HepG2 (cell line): ENCODE measurements around the gene TCAP. TPM values are rescaled to one million over a fixed set of nuclear protein-coding genes. Genes with fewer than 3 reads are reported as not detected.

Source experiments
- CEBPG ChIP-seq: IDR thresholded peaks from 2 replicates; pipeline ENCODE4 v1.6.1; 2016
- CHCHD3 ChIP-seq: sonication (generic); formaldehyde crosslinking; IDR thresholded peaks from 2 replicates; pipeline ENCODE4 v1.8.0; 2022; ENCODE audit warnings: mild to moderate bottlenecking, missing genetic modification reagents, moderate library complexity
- ZHX1 ChIP-seq: sonication (generic); formaldehyde crosslinking; IDR thresholded peaks from 2 replicates; pipeline ENCODE4 v1.8.1; 2022; ENCODE audit warnings: low read depth, mild to moderate bottlenecking, missing genetic modification reagents
- ZNF142 ChIP-seq: sonication (generic); formaldehyde crosslinking; IDR thresholded peaks from 2 replicates; pipeline ENCODE4 v1.4.0; 2020; ENCODE audit warnings: missing genetic modification reagents
- ZNF782 ChIP-seq: sonication (generic); formaldehyde crosslinking; IDR thresholded peaks from 2 replicates; pipeline ENCODE4 v1.4.0; 2020; ENCODE audit warnings: missing genetic modification reagents, mild to moderate bottlenecking, borderline replicate concordance
- ZNF850 ChIP-seq: sonication (generic); formaldehyde crosslinking; conservative IDR thresholded peaks from 2 replicates; pipeline ENCODE4 v1.9.0; 2021; ENCODE audit warnings: mild to moderate bottlenecking, missing genetic modification reagents
- polyA plus RNA-seq, 8 experiments: library from polyadenylated mRNA; depleted of rRNA in 3 of 8; stranded (reverse) in 7 of 8; unstranded in 1 of 8; fragments of >200 nt; fragmentation: Illumina TruSeq in 4 of 8; extraction: Trizol in 4 of 8; gene quantifications; 2 replicates each; pipeline versions ENCODE4 v1.2.1 to v1.2.3, GENCODE V29; 2011 to 2016; ENCODE audit warnings: low read depth in 4 of 8, missing spikeins in 1 of 8, mixed read lengths in 1 of 8; ENCODE audit not compliant: insufficient read depth in 1 of 8
- total RNA-seq, 5 experiments: library from RNA; depleted of rRNA; stranded (reverse); fragments of >200 nt; fragmentation: Illumina TruSeq; extraction: Trizol; gene quantifications; 2 replicates each; pipeline ENCODE4 v1.2.3, GENCODE V29; 2016; ENCODE audit warnings: low read depth in 1 of 5
- TF ChIP-seq, protein P1 (sequence below): sonication (generic); formaldehyde crosslinking; IDR thresholded peaks from 2 replicates; pipeline ENCODE4 v1.4.0; 2020; ENCODE audit warnings: missing genetic modification reagents, borderline replicate concordance
- TF ChIP-seq, protein P2 (sequence below): sonication (generic); formaldehyde crosslinking; IDR thresholded peaks from 2 replicates; pipeline ENCODE4 v1.8.0; 2022; ENCODE audit warnings: mild to moderate bottlenecking, missing genetic modification reagents; ENCODE audit not compliant: insufficient replicate concordance
- TF ChIP-seq, protein P3 (sequence below): sonication (generic); formaldehyde crosslinking; IDR thresholded peaks from 2 replicates; pipeline ENCODE4 v1.5.1; 2020; ENCODE audit warnings: mild to moderate bottlenecking, moderate library complexity, missing genetic modification reagents

Gene TCAP
- total and polyA plus RNA-seq, 2 of the 13 experiments (the other 11 are each of a cell fraction or from before 2014, with no cell fraction given) = 0.24 to 0.65 TPM

DNA sequence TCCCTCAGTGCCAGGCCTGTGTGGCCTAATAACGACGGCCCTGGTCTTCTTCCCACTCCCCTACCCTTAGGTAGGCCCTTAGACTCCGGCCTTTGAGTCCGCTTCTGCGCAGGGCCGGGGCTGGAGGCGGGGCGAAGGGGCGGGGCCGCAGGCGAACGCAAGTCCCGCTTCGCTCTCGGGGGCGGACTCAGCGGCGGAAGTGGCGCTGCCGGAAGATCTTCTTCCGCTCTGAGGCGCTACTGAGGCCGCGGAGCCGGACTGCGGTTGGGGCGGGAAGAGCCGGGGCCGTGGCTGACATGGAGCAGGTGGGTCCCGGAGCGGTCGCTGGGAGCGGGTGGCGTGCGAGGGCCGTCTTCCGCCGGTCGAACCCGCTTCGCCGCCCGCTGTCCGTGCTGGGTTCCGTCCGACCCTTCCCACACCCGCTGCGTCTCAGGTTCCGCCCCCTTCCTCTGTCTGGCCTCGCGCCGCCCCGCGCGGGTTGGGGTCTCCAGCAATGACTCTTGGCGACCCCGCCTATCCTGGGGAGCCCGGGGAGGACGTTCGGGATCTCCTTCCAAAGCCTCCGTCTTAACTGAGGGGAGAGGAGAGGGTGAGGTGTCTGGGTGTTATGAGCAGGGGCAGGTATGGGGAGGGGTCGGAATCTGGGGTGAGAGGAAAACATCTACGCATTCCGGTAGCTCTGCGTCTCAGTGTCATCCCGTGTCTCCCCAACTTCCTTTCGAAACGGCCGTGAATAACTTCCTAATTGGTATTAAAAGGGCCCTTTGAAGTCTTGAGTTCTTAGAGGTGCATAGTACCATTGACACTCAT lies 28.0 kb upstream of the TCAP start, which contains the start of gene STARD3 (continued):
- TF ChIP-seq, protein P1, sequence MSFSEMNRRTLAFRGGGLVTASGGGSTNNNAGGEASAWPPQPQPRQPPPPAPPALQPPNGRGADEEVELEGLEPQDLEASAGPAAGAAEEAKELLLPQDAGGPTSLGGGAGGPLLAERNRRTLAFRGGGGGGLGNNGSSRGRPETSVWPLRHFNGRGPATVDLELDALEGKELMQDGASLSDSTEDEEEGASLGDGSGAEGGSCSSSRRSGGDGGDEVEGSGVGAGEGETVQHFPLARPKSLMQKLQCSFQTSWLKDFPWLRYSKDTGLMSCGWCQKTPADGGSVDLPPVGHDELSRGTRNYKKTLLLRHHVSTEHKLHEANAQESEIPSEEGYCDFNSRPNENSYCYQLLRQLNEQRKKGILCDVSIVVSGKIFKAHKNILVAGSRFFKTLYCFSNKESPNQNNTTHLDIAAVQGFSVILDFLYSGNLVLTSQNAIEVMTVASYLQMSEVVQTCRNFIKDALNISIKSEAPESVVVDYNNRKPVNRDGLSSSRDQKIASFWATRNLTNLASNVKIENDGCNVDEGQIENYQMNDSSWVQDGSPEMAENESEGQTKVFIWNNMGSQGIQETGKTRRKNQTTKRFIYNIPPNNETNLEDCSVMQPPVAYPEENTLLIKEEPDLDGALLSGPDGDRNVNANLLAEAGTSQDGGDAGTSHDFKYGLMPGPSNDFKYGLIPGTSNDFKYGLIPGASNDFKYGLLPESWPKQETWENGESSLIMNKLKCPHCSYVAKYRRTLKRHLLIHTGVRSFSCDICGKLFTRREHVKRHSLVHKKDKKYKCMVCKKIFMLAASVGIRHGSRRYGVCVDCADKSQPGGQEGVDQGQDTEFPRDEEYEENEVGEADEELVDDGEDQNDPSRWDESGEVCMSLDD (CRISPR knock-in tag) = peak; percentile 25; the same call in 1 of the 2 replicates
- TF ChIP-seq ZNF850 (peak; percentile 94; the same call in 1 of the 2 replicates), ZNF782 (CRISPR knock-in tag) (peak; percentile 90), ZHX1 (CRISPR knock-in tag) (peak; percentile 33; the same call in 1 of the 2 replicates), ZNF142 (0 out of 2 replicates have a peak, but pooled peaks have one; percentile 16), CHCHD3 (peak; percentile 81; the same call in 1 of the 2 replicates), CEBPG (CRISPR knock-in tag) (no peak; the same call in 1 of the 2 replicates)
- TF ChIP-seq, protein P2, sequence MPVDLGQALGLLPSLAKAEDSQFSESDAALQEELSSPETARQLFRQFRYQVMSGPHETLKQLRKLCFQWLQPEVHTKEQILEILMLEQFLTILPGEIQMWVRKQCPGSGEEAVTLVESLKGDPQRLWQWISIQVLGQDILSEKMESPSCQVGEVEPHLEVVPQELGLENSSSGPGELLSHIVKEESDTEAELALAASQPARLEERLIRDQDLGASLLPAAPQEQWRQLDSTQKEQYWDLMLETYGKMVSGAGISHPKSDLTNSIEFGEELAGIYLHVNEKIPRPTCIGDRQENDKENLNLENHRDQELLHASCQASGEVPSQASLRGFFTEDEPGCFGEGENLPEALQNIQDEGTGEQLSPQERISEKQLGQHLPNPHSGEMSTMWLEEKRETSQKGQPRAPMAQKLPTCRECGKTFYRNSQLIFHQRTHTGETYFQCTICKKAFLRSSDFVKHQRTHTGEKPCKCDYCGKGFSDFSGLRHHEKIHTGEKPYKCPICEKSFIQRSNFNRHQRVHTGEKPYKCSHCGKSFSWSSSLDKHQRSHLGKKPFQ = peak; percentile 49
- TF ChIP-seq, protein P3, sequence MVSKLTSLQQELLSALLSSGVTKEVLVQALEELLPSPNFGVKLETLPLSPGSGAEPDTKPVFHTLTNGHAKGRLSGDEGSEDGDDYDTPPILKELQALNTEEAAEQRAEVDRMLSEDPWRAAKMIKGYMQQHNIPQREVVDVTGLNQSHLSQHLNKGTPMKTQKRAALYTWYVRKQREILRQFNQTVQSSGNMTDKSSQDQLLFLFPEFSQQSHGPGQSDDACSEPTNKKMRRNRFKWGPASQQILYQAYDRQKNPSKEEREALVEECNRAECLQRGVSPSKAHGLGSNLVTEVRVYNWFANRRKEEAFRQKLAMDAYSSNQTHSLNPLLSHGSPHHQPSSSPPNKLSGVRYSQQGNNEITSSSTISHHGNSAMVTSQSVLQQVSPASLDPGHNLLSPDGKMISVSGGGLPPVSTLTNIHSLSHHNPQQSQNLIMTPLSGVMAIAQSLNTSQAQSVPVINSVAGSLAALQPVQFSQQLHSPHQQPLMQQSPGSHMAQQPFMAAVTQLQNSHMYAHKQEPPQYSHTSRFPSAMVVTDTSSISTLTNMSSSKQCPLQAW (CRISPR knock-in tag) = no peak; the same call in 1 of the 2 replicates
